ENCODE data around the gene PEAK1. TPM values are rescaled to one million over a fixed set of nuclear protein-coding genes. Genes with fewer than 3 reads are reported as not detected.

The PEAK1 gene
- total RNA-seq, 1 experiment from 2014 or later, result 13.8 TPM

- intact Hi-C loops (cut with micrococcal nuclease), result no loop called here
- DNase-seq (no peak), ATAC-seq (no peak)
- no peaks in the 10 kb centered on the region for H3K27me3 ChIP-seq (ENCODE audit: low read length)
- no peak for TF ChIP-seq EZH2 (IDR thresholded peaks at IDR 0.05; ENCODE audit: low read length, unreplicated experiment)
- no peak for TF ChIP-seq EZH2phosphoT487 (IDR thresholded peaks at IDR 0.05; ENCODE audit: borderline replicate concordance, low read length)
- no peak for TF ChIP-seq CTCF (conservative IDR thresholded peaks at IDR 0.05; ENCODE audit: low read depth, low read length)
- H3K4me2 ChIP-seq (ENCODE audit: low read length), result no peak overlapping the region
- H2AFZ ChIP-seq (ENCODE audit: low read length), result no peak overlapping the region
- POLR2A ChIA-PET (ENCODE audit: unreplicated experiment), result no interaction called here
- H3K9me2 ChIP-seq (replicated peaks; ENCODE audit: low read length), result no peaks in the 10 kb centered on the region
- H3K9me3 ChIP-seq (ENCODE audit: low read length), result no peaks in the 10 kb centered on the region
- H3K79me2 ChIP-seq (ENCODE audit: low read length), result no peaks in the 10 kb centered on the region
- CTCF ChIA-PET, result no interaction called here
- H3K4me3 ChIP-seq (ENCODE audit: low read length), result no peak overlapping the region
- H3K4me1 ChIP-seq (ENCODE audit: insufficient read depth, low read length), result no peaks in the 10 kb centered on the region
- no peaks in the 10 kb centered on the region for H3K36me3 ChIP-seq (ENCODE audit: low read depth, low read length)
- BruUV-seq (replicated peaks), result no TSS peak
- H3F3A ChIP-seq (ENCODE audit: low read length, unreplicated experiment), result no peaks in the 10 kb centered on the region
- no peak overlapping the region for H3K27ac ChIP-seq (ENCODE audit: low read length)
- H4K20me1 ChIP-seq (ENCODE audit: low read length), result no peaks in the 10 kb centered on the region
- H3K9ac ChIP-seq (ENCODE audit: low read length), result no peak overlapping the region
Measured at GRCh38 chr15:77369168-77369567, 50.7 kb downstream of the PEAK1 start.

DNA sequence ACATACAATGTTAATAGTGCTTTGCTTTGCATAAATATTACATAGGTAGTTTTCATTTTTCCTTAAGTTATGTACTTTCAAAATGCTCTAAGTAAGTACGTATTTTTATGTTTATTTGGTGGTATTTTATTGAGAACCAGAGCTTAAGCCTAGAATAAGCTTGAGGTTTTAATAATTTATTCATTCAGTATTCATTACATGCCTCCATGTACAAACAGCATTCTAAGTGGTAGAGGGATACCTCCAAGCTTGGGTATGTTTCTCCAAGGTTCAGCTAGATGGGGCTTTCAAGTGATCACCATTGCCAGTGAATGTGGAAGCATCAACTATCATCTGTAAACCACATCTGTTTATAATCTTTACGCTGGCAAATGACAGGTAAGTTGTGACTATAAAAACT, 52.3 kb downstream of the PEAK1 start:
- no peaks in the 10 kb centered on the region for H3K79me2 ChIP-seq (ENCODE audit: low read length)
- H3K4me3 ChIP-seq (ENCODE audit: low read length), result no peak overlapping the region
- no peak overlapping the region for H2AFZ ChIP-seq (ENCODE audit: low read length)
- H3K36me3 ChIP-seq (ENCODE audit: low read depth, low read length), result no peaks in the 10 kb centered on the region
- no peak for DNase-seq
- intact Hi-C loops (cut with micrococcal nuclease), result no loop called here
- no peaks in the 10 kb centered on the region for H3K4me1 ChIP-seq (ENCODE audit: insufficient read depth, low read length)
- no peaks in the 10 kb centered on the region for H3K27me3 ChIP-seq (ENCODE audit: low read length)
- H4K20me1 ChIP-seq (ENCODE audit: low read length), result no peaks in the 10 kb centered on the region
- ChIA-PET CTCF (no interaction called here), POLR2A (ENCODE audit: unreplicated experiment) (no interaction called here)
- TF ChIP-seq CTCF (conservative IDR thresholded peaks at IDR 0.05; ENCODE audit: low read depth, low read length) (no peak), EZH2phosphoT487 (IDR thresholded peaks at IDR 0.05; ENCODE audit: borderline replicate concordance, low read length) (no peak), EZH2 (IDR thresholded peaks at IDR 0.05; ENCODE audit: low read length, unreplicated experiment) (no peak)
- H3K9me3 ChIP-seq (ENCODE audit: low read length), result no peaks in the 10 kb centered on the region
- H3K9ac ChIP-seq (ENCODE audit: low read length), result no peak overlapping the region
- no peaks in the 10 kb centered on the region for H3F3A ChIP-seq (ENCODE audit: low read length, unreplicated experiment)
- BruUV-seq (replicated peaks), result no TSS peak
- ATAC-seq, result no peak
- no peaks in the 10 kb centered on the region for H3K9me2 ChIP-seq (replicated peaks; ENCODE audit: low read length)
- no peak overlapping the region for H3K4me2 ChIP-seq (ENCODE audit: low read length)
- no peak overlapping the region for H3K27ac ChIP-seq (ENCODE audit: low read length)

DNA sequence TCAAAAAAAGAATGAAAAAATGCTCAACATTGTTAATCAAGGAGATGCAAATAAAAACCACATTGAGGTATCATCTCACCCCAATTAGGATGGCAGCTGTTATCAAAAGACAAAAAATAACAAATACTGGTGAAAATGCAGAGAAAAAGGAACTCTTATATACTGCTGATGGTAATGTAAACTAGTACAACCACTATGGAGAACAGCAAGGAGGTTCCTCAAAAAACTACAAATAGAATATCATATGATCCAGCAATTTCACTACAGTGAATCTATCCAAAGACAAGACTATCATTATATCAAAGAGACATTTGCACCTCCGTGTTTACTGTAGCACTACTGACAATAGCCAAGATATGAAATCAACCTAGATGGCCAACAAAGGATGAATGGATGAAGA, 58.4 kb downstream of the PEAK1 start:
- Histone ChIP-seq H3K79me2 (ENCODE audit: low read length) (no peaks in the 10 kb centered on the region), H3K27ac (ENCODE audit: low read length) (no peak overlapping the region), H3K36me3 (ENCODE audit: low read depth, low read length) (no peaks in the 10 kb centered on the region), H3F3A (ENCODE audit: low read length, unreplicated experiment) (no peaks in the 10 kb centered on the region), H2AFZ (ENCODE audit: low read length) (no peak overlapping the region), H3K9me2 (replicated peaks; ENCODE audit: low read length) (no peaks in the 10 kb centered on the region), H3K4me1 (ENCODE audit: insufficient read depth, low read length) (no peaks in the 10 kb centered on the region), H4K20me1 (ENCODE audit: low read length) (no peaks in the 10 kb centered on the region), H3K4me3 (ENCODE audit: low read length) (no peak overlapping the region), H3K4me2 (ENCODE audit: low read length) (no peak overlapping the region), H3K9me3 (ENCODE audit: low read length) (no peaks in the 10 kb centered on the region), H3K9ac (ENCODE audit: low read length) (no peak overlapping the region), H3K27me3 (ENCODE audit: low read length) (no peaks in the 10 kb centered on the region)
- ATAC-seq, result no peak
- no TSS peak for BruUV-seq (replicated peaks)
- CTCF ChIA-PET, result no interaction called here
- TF ChIP-seq CTCF (conservative IDR thresholded peaks at IDR 0.05; ENCODE audit: low read depth, low read length), result no peak
- TF ChIP-seq EZH2phosphoT487 (IDR thresholded peaks at IDR 0.05; ENCODE audit: borderline replicate concordance, low read length), result no peak
- no peak for TF ChIP-seq EZH2 (IDR thresholded peaks at IDR 0.05; ENCODE audit: low read length, unreplicated experiment)
- intact Hi-C loops (cut with micrococcal nuclease), result no loop called here
- no peak for DNase-seq
- POLR2A ChIA-PET (ENCODE audit: unreplicated experiment), result no interaction called here

All from PC-3 (cell line).